ENCODE results near the gene NDC1.
"Not testable (repeated sequence)": the region's sequence is repeated elsewhere in the genome, so short reads cannot be mapped to it uniquely, and the experiment has no call there.

Gene NDC1, protein sequence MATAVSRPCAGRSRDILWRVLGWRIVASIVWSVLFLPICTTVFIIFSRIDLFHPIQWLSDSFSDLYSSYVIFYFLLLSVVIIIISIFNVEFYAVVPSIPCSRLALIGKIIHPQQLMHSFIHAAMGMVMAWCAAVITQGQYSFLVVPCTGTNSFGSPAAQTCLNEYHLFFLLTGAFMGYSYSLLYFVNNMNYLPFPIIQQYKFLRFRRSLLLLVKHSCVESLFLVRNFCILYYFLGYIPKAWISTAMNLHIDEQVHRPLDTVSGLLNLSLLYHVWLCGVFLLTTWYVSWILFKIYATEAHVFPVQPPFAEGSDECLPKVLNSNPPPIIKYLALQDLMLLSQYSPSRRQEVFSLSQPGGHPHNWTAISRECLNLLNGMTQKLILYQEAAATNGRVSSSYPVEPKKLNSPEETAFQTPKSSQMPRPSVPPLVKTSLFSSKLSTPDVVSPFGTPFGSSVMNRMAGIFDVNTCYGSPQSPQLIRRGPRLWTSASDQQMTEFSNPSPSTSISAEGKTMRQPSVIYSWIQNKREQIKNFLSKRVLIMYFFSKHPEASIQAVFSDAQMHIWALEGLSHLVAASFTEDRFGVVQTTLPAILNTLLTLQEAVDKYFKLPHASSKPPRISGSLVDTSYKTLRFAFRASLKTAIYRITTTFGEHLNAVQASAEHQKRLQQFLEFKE

GRCh38 chr1:53837924-53838653 is at the start of gene NDC1:
TSS of gene NDC1 (minus strand) at chr1:53838296. CDS start at chr1:53838261, 35 bp downstream.
- peak; percentile 94 for DNase-seq

GRCh38 chr1:53883600-53883999 is 45.5 kb upstream of the NDC1 start:
- DNase-seq, result not testable (repeated sequence)

DNA sequence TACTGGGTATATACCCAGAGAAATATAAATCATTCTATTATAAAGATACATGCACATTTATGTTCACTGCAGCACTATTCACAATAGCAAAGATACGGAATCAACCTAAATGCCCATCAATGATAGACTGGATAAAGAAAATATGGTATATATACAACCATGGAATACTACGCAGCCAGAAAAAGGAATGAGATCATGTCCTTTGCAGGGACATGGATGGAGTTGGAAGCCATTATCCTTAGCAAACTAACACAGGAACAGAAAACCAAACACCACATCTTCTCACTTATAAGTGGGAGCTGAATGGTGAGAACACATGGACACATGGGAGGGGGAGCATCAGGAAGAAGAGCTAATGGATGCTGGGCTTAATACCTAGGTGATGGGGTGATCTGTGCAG is 43.8 kb upstream of the NDC1 start:
- DNase-seq, result not testable (repeated sequence)

- peak; percentile 44 for DNase-seq
Measured at GRCh38 chr1:53878492-53879105, 40.5 kb upstream of the NDC1 start.

- not testable (repeated sequence) for DNase-seq
Measured at GRCh38 chr1:53875150-53875549, 37.1 kb upstream of the NDC1 start.

- DNase-seq, result no peak
Measured at GRCh38 chr1:53871773-53872484, 33.8 kb upstream of the NDC1 start.

GRCh38 chr1:53871221-53871620 is 33.1 kb upstream of the NDC1 start:
- DNase-seq, result no peak

DNA sequence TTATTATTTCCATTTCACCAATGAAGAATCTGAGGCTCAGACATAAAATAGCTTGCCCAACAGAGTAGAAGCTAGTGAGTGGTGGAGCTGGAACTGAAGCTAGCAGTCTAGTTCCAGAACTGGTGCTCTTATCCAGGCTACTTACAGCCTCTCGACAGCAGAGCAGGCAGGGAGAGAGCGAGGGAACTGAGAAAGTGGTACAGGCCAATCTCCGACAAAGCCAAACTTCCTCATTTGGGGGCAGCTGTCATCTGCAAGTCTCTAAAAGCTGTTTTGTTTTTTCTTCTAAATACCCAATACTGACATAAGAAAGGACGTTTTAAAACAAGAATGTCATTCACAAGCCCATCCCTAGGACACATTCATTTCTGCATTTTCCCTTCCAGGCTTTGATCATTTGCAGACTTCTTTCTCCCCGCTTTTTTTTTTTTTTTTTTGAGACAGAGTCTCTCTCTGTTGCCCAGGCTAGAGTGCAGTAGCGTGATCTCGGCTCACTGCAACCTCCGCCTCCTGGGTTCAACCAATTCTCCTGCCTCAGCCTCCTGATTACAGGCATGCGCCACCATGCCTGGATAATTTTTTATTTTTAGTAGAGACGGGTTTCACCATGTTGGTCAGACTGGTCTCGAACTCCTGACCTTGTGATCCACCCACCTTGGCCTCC is 31.5 kb upstream of the NDC1 start:
- DNase-seq, result no peak

GRCh38 chr1:53868565-53868964 is 30.5 kb upstream of the NDC1 start:
- DNase-seq, result no peak

DNA sequence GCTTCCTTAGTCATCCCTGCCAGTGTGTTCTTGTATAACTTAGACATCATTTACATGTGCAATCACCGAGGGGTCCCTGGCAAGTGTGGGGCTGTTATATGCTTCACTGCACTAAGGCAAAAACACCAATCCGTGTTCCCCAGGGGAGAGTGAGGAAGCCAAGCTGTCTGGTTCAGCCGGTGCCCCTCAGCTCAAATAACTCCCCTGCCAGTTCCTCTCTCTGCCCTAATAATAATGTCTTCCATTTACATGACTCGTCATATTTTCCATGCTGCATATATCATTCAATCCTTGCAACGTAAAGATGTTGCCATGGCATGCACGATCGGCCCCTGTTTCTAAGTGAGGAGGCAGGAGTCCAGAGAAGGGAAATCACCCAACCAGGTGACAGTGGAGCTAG is 24.4 kb upstream of the NDC1 start:
- DNase-seq, result no peak

- DNase-seq, result peak; percentile 53
Measured at GRCh38 chr1:53860967-53861411, 22.9 kb upstream of the NDC1 start.

GRCh38 chr1:53851571-53852285 is 13.6 kb upstream of the NDC1 start:
- DNase-seq, result no peak

DNA sequence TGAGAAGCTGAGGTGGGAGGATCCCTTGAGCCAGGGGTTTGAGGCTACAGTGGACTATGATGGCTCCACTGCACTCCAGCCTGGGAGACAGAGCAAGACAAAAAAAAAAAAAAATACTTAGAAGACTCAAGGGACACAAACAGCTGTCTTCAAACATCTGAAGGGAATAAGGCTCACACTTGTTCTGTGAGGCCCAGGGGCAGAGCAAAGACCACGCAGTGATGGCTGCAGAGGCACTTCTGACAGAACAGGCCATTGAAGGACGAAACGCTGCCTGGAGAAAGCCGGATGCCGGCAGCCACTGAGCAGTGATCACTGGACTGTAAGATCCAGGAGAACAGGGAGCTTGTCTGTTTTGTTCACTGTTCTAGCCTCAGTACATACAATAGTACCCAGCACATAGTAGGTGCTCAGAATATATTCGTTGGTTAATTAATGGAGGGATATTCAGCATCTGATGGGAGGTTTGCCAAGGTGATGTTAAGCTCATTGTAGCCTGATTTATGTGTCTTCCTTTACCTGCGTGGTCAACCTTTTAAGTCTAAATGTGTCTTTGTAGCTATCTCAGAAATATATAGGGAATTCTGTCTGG is 12.1 kb upstream of the NDC1 start:
- DNase-seq, result no peak

DNA sequence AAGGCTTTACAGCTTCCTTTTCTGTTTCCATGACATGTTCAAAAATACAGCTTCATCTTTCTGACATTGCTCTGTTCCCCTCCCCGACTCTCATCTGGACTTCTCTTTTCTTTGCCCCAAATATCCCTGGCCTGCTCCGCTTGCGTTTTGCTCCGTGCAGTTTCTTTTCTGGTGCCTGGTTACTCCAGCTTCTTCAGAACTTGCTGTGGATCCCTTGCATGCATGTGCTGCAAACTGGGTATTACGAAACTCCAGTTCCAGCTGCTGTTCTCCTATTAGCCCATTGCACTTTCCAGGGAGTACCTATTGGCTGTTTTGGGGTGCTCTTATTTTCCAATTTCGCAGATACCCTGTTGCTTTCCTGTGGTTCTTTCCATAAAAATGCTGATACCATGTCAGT is 9.9 kb upstream of the NDC1 start:
- DNase-seq, result no peak

GRCh38 chr1:53842347-53842746 is 4.3 kb upstream of the NDC1 start:
- no peak for DNase-seq

- DNase-seq, result no peak
Measured at GRCh38 chr1:53838654-53838974, 518 bp upstream of the NDC1 start.

DNA sequence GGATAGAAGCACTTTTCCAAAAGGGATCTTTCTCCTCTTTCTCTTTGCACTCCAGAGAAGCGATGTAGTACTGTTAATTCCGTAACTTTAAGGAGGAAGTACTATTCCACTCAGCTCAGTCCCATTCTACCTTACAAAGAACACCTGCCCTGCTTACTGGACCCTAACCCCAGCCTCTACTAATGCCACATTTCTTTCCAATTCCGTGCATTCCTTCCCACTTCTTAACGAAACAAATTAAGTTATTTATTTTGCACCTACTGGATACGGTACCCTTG is 511 bp downstream of the NDC1 start:
- no peak for DNase-seq

DNA sequence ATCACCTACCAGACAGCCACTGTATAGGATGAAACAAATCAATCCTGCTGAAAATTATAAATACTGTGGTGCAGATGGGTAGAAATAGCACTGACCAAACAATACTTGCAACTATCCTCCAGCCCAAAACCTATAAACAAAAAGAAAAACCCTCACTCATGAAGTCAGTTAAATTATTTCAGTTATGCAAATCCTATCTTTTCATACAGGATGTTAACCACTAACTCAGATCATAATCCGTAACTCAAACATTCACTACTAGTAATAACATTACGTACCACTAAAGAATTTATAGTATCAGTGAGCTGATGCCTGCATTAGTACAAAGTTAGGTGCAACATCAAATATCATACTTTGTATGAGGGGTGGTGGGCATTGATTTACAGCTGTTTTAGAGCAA is 2.6 kb downstream of the NDC1 start:
- DNase-seq, result no peak

DNA sequence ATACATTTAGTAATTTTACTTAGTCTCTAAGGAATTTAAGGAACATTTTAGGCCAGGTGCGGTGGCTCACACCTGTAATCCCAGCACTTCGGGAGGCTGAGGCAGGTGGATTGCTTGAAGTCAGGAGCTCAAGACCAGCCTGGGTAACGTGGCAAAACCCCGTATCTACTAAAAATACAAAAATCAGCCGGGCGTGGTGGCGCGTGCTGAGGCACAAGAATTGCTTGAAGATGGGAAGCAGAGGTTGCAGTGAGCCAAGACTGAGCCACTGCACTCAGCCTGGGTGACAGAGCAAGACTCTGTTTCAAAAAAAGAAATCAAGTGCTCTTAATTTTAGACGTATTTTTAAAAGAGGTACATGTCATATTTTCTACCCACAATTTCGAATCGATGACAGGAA is 3.3 kb downstream of the NDC1 start:
- DNase-seq, result no peak

GRCh38 chr1:53833393-53833792 is 4.7 kb downstream of the NDC1 start:
- no peak for DNase-seq

- DNase-seq, result no peak
Measured at GRCh38 chr1:53826367-53826766, 11.7 kb downstream of the NDC1 start.

All from CD4-positive, alpha-beta T cell treated with Interleukin-4 for 4 hours (primary cell).